GM18861 (cell line): Measurements from ENCODE around the gene EEF1AKMT2.
A peak's percentile ranks its signal among the peaks of the same experiment; 100 is the strongest.

ENCODE experiments used
- ATAC-seq: cut with Tn5 transposase; IDR thresholded peaks from one replicate; pipeline ENCODE4 v1.9.1; 2021; ENCODE audit not compliant: unreplicated experiment

EEF1AKMT2 gene

GRCh38 chr10:124739119-124739921 lies 52.4 kb downstream of the EEF1AKMT2 start:
- ATAC-seq, result no peak

DNA sequence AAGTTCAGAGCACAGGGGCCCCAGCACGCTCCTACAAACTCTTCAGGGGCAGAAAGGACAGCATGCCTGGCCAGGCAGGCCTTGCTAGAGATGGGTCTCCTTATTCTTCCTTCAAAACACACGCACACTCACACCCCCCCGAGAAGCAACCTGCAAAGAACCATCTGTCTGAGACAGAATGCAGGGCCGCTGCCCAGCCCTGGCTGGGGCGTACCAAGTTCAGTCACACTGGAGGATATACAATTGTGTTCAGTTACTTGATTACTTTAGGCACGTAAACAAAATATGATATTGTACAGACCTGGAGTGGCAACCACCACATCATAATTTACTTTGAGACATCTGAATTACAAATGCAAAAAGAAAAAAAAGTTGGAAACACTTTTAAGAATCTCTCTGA lies 53.2 kb downstream of the EEF1AKMT2 start:
- ATAC-seq, result no peak

- ATAC-seq, result no peak
These were observed 54.0 kb downstream of the EEF1AKMT2 start for GRCh38 chr10:124737708-124738107.

DNA sequence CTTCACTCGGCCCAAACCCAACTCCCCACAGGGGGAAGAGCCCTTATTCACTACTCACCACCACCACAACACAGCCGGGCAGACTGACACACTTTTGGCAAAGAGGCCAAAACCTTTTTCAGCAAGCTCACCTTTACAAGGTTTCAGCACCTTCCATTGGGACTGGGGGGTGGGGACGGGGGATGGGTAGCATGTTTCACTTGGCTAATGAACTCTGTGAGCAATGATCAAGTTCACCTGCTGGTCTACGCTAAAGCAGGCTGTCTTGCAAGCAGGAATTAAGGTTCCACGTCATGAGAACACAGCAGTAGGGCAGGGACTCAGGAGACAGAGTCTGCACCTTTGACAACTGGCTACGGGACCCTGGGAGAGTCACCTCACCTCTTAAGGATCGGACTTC lies 54.5 kb downstream of the EEF1AKMT2 start:
- ATAC-seq, result no peak

DNA sequence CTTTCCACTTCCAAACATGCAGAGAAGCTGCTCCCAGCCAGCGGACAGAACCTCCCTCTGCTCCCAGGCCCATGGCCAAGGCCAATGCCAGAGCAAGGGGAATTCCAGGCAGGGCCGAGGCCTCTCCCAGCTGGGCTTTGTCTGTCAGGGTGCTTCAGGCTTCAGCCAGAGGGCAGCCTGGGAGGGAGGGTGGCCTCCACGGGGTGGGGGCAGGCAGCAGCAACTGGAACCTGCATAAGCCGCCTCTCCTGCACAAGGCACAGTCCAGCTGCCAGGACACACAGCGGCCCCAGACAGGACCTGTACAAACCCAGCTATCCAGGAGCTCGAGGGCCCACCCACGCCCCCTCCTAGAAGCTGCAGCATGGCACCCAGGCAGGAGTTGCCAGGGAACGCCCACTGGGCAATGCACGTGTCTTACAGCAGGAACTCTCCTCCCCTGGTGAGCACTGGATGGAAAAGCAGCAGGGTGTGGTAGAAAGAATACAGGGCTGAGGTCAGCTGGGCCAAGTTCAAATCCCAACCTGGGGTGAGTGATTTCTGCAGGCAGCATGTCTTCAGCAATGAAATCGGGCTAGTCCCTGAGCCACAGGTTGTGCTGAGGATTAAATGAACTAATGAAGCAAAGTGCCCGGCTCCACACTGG lies 55.1 kb downstream of the EEF1AKMT2 start:
- no peak for ATAC-seq

GRCh38 chr10:124735491-124736286 lies 56.0 kb downstream of the EEF1AKMT2 start:
- no peak for ATAC-seq

DNA sequence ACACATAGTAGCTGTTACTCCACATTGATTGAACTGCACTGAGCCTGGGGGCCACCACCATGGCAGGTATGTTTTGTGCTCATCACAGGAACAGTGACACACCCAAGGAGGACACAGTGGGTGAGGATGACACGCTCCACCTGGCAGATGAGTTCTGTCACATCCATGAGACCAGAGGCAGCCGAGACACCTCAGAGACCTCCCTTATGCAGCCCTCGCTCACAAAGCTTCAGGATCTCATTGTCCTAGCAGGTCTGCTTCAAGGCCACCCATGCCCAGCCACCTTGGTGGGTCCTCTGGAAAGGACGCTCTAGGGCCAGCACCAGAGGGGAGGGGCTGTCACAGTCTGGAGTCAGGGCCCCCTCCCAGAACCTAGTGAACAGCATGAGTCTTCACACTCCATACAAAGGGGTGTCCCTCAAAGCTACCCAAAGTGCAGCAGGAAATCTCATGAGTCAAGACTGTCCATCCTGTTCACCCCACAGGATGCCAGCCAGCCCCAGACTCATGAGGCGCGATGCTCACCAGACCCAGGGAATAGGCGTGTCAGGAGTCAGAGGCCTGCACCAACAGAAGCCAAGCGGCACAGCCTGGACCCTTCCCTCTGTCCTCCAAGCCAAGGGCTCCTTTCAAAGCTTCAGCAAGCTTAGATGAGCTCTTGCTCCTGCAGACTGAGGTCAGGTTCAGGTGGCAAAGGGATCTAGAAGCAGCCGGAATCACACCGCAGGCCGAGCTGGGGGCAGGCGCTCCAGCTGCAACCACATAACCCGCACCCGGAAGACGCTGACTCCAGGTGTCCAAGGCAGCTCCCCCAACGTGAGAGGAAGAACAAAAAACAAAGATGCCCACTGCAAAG lies 57.1 kb downstream of the EEF1AKMT2 start:
- no peak for ATAC-seq

GRCh38 chr10:124733571-124734245 lies 58.0 kb downstream of the EEF1AKMT2 start:
- ATAC-seq, result no peak

DNA sequence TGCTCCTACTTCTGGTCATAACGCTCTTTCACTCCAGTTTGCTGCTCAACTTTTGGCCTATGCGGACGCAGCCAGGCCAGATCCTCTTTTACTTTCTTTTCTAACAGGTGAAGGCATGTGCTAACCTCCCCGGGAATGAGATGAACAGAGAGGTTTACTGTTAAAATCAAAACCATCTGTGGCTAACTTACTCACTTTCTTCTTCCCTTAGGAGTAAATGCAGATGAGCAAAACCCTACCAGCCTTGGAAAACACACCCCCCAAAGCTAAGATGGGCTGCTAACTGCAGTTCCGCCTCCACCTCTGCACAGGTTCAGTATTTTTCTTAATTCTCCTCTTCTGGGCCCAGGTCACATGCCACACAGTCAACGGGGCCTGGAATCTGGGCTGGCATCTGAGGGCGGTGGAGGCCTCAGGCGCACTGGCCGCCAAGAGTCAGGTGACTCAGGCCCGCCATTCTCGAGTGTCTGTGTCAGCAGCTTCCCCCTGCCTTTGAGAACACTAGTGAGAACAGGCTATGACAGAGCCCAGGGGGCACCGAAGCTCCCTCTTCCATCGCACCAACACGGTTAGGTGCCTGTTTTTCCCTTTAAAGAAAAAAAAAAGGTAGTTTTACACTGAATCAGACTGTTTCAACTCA lies 58.6 kb downstream of the EEF1AKMT2 start:
- ATAC-seq, result peak; percentile 50

- ATAC-seq, result no peak
These were observed 60.1 kb downstream of the EEF1AKMT2 start for GRCh38 chr10:124731551-124731950.

- no peak for ATAC-seq
These were observed 60.9 kb downstream of the EEF1AKMT2 start for GRCh38 chr10:124730790-124731189.

- ATAC-seq, result no peak
These were observed 62.6 kb downstream of the EEF1AKMT2 start for GRCh38 chr10:124728830-124729661.

DNA sequence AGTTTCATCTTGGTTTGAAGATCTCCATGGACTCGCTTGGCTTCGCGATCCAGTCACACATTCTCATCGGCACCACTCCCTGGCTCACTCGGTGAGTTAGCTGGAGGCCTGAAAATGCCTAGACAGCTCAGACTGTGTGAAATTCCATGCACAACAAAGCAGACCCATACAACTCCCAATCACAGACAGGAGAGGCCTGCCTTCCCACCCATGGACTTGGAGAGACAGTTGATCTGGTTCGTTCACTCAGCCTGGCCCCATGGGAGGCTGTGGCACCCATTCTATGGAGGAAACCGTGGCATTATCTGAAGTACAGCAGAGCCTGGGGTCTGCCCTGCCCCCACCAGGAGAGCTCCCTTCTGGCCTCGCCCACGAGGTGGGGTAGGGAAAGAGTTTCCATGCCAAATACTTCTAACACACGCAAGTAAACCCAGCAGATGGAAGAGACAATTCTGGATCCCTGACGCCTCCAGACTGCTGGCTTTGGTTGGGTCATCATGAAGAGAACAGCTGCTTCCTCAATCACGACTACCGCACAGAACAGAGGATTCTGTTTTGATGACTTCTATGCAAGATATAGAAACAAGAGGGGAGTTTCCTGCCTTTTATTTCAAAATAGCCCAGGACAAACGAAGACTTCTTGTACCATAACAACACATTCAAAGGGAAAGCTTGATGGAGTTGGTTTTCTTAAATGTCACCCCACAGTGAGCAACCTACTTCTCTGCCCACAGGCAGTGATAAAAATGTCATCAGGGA lies 63.4 kb downstream of the EEF1AKMT2 start:
- ATAC-seq, result no peak

- no peak for ATAC-seq
These were observed 64.2 kb downstream of the EEF1AKMT2 start for GRCh38 chr10:124727361-124727960.

GRCh38 chr10:124725791-124726190 lies 65.9 kb downstream of the EEF1AKMT2 start:
- ATAC-seq, result no peak

DNA sequence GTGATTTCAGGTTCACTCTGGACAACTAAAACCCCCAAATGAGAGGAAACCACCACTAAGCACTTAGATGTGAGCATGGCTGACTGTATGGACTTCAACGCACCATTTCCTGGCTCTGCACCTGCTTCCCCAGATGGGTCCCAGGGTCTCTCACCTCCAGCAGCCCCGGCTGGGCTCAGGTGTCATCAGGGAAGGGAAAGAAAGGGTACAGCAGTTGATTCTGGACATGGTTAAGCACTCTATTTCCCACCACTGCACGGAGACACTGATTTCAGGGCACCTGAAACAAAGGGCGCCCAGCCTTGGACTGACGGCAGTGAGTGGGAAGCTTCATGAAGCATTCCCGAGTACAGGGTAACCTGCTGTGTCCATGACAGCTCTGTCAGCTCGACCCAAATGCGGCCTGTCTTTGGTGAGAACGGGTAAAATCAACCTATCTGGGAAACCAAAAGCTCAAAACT lies 66.5 kb downstream of the EEF1AKMT2 start:
- no peak for ATAC-seq

DNA sequence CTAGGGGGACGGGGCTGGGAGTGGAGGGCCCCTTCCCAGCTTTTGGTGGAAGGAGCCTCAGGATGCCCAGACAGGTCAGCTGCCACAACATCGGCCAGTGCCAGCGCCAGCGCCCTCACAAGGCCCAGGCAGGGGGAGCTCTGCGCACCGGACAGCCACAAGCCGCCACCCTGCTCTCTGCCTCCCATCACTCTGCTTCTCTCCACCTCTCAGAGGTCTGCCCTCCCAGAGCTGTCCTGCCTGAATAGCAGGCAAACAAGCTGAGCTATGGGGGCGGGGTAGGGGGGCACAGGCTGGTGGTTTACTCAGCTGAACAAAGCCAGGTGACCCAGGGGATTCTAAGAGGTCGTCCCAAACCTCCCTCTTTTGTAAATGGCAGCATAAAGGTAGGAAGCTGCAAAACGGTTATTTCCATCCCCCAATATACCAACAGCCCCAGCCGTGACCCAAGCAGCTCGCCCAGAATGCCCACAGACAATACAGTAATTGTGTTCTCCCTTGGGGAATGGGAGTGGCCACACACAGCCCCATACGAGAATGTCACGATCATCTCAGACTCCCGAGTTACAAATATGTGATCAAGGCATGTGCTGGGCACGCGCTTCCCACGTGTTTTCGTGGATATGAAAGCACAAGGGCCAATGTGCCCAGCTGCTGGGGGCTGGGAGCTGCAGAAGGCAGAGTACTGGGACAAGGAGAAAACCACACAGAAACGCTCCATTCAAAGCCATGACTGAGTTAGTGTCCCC lies 67.2 kb downstream of the EEF1AKMT2 start:
- no peak for ATAC-seq
